CD4-positive, alpha-beta memory T cell (primary cell): Measurements from ENCODE around the gene SNAPIN. TPM values are rescaled to one million over a fixed set of nuclear protein-coding genes. Genes with fewer than 3 reads are reported as not detected.
"Not testable (repeated sequence)": the region's sequence is repeated elsewhere in the genome, so short reads cannot be mapped to it uniquely, and the experiment has no call there.

Experiments used
- CTCF ChIA-PET: fragments of 350-600 bp; sonication (Branson Sonifier 250); formaldehyde crosslinking; loops from one replicate; lab custom pipeline; 2021; ENCODE audit warnings: inconsistent platforms; ENCODE audit not compliant: partially characterized antibody; lab: Charles Lee
- POLR2A ChIA-PET: fragments of 350-600 bp; sonication (Branson Sonifier 250); formaldehyde crosslinking; loops from one replicate; lab custom pipeline; 2021; ENCODE audit not compliant: partially characterized antibody; lab: Charles Lee
- DNase-seq, 5 donors: peaks; one replicate each; pipeline versions ENCODE4 v3.0.0 to v3.0.0-alpha.2; 2020 to 2022; ENCODE audit warnings: mixed read lengths in 1 of 5
- H3K27ac ChIP-seq: one replicate; pipeline ENCODE4 v1.7.0; 2013; ENCODE audit warnings: low read depth, low read length
- H3K27me3 ChIP-seq: 2 replicates; pipeline ENCODE4 v1.7.0; 2013; ENCODE audit warnings: mild to moderate bottlenecking, low read length, moderate library complexity; ENCODE audit not compliant: insufficient read depth
- H3K36me3 ChIP-seq: 2 replicates; pipeline ENCODE4 v1.7.0; 2013; ENCODE audit warnings: mild to moderate bottlenecking, low read length, moderate library complexity; ENCODE audit not compliant: insufficient read depth
- H3K4me1 ChIP-seq: 2 replicates; pipeline ENCODE4 v1.7.0; 2013; ENCODE audit warnings: mild to moderate bottlenecking, low read length, moderate library complexity; ENCODE audit not compliant: insufficient read depth
- H3K4me3 ChIP-seq, 2 donors: one replicate each; pipeline ENCODE4 v1.7.0; 2013; ENCODE audit warnings: low read length in 2 of 2, mild to moderate bottlenecking in 1 of 2
- H3K9me3 ChIP-seq, 2 donors: one replicate each; pipeline ENCODE4 v1.7.0; 2013; ENCODE audit warnings: low read length in 2 of 2, control low read depth in 1 of 2; ENCODE audit not compliant: control insufficient read depth in 1 of 2
- H3K27ac Mint-ChIP-seq, 7 donors: one replicate each; pipeline ENCODE4 v1.8.0; 2020 to 2021; ENCODE audit warnings: mixed read lengths in 7 of 7, mild to moderate bottlenecking in 6 of 7, inconsistent platforms in 3 of 7, moderate library complexity in 3 of 7
- H3K27me3 Mint-ChIP-seq, 2 donors: one replicate each; pipeline ENCODE4 v1.8.0; 2020 to 2021; ENCODE audit warnings: mixed read lengths in 2 of 2
- H3K36me3 Mint-ChIP-seq, 2 donors: one replicate each; pipeline ENCODE4 v1.8.0; 2020 to 2021; ENCODE audit warnings: mixed read lengths in 2 of 2, inconsistent platforms in 1 of 2, mild to moderate bottlenecking in 1 of 2
- H3K4me1 Mint-ChIP-seq, 4 donors: one replicate each; pipeline ENCODE4 v1.8.0; 2020 to 2021; ENCODE audit warnings: mixed read lengths in 4 of 4, mild to moderate bottlenecking in 1 of 4
- H3K4me3 Mint-ChIP-seq, 8 donors: one replicate each; pipeline ENCODE4 v1.8.0; 2020 to 2021; ENCODE audit warnings: mixed read lengths in 8 of 8, mild to moderate bottlenecking in 7 of 8, moderate library complexity in 6 of 8, inconsistent platforms in 3 of 8
- H3K9me3 Mint-ChIP-seq, 8 donors: one replicate each; pipeline ENCODE4 v1.8.0; 2020 to 2021; ENCODE audit warnings: mixed read lengths in 8 of 8, mild to moderate bottlenecking in 5 of 8, inconsistent platforms in 3 of 8, moderate library complexity in 1 of 8
- intact Hi-C: fragments of 100-400 bp; cut with micrococcal nuclease; formaldehyde crosslinking; loops from one replicate; pipeline ENCODE4 v1.15.1; 2023
- polyA plus RNA-seq, 2 donors: library from polyadenylated mRNA; unstranded; fragments of 300-500 nt; fragmentation: Illumina TruSeq; gene quantifications; one replicate each; pipeline ENCODE4 v1.2.3, GENCODE V29; 2021
- total RNA-seq, 2 experiments: library from RNA; stranded (reverse); gene quantifications; one replicate each; pipeline ENCODE4 v1.2.3, GENCODE V29; 2021

The SNAPIN gene
- total and polyA plus RNA-seq, 4 experiments from 2014 or later = 26.4 to 85.6 (median 51.3) TPM

GRCh38 chr1:153670859-153671627 lies 12.5 kb downstream of the SNAPIN start, which contains the start of gene ILF2:
TSS of gene ILF2 (minus strand) at chr1:153670993. CDS start at chr1:153670922, 71 bp downstream.
- Histone ChIP-seq H3K9me3 (no peaks in the 10 kb centered on the region), H3K27me3 (no peaks in the 10 kb centered on the region), H3K36me3 (peaks cover 34% of the 10 kb centered on the region), H3K27ac (peak within 1 kb of the TSS; percentile 90), H3K4me3 (peak within 1 kb of the TSS; percentile 72 to 98), H3K4me1 (peaks cover 26% of the 10 kb centered on the region)
- intact Hi-C loops = loop anchor here (1.0 to 2.0 kb wide), 9 partner anchors 13 to 938 kb away; partner anchors contain the start of genes ADAR, CHTOP, GATAD2B and HAX1
- peaks cover 11 to 16% (median 13%) of the 10 kb centered on the region in 4 donors for H3K4me1 Mint-ChIP-seq
- H3K27me3 Mint-ChIP-seq = no peaks in the 10 kb centered on the region
- no peaks in the 10 kb centered on the region for H3K9me3 Mint-ChIP-seq
- ChIA-PET POLR2A (interaction anchor here (0.7 to 3.4 kb wide), 18 partner anchors 12 to 320 kb away, joined by 3 to 37 read pairs (median 6); partner anchors contain the start of genes CHTOP, CREB3L4, CRTC2 and INTS3), CTCF (interaction anchor here (0.6 to 1.9 kb wide), 3 partner anchors 53 to 113 kb away, joined by 3 to 5 read pairs (median 3); no protein-coding TSS in a partner anchor)
- peak within 1 kb of the TSS in 2 of 7 donors; percentile 68 to 77 for H3K27ac Mint-ChIP-seq
- DNase-seq = peak; percentile 96 to 100 (median 99)
- H3K36me3 Mint-ChIP-seq = peaks cover 25 to 30% of the 10 kb centered on the region in 2 donors
- H3K4me3 Mint-ChIP-seq = no peak within 1 kb of the TSS

- DNase-seq = peak in 1 of 5 donors; percentile 66
- POLR2A ChIA-PET = interaction anchor here (0.6 to 3.4 kb wide), 19 partner anchors 13 to 1044 kb away, joined by 3 to 37 read pairs (median 4); partner anchors contain the start of genes CHTOP, CREB3L4, CRTC2 and INTS3
- H3K27ac Mint-ChIP-seq = peak overlapping the region in 4 of 7 donors; percentile 61 to 77 (median 69)
Observed at GRCh38 chr1:153671628-153672353, 13.3 kb downstream of the SNAPIN start.

GRCh38 chr1:153673511-153673910 lies 15.0 kb downstream of the SNAPIN start:
- H3K27me3 ChIP-seq = peaks cover 17% of the 10 kb centered on the region
- peaks cover 34% of the 10 kb centered on the region for H3K4me1 ChIP-seq
- peaks cover 15 to 17% of the 10 kb centered on the region in 2 donors for H3K27me3 Mint-ChIP-seq
- H3K36me3 ChIP-seq = peaks cover 10% of the 10 kb centered on the region
- no peak overlapping the region for H3K27ac ChIP-seq
- H3K27ac Mint-ChIP-seq = peak overlapping the region in 4 of 7 donors; percentile 11 to 49 (median 33)
- ChIA-PET POLR2A (no interaction called here), CTCF (interaction anchor here (0.7 to 1.0 kb wide), 2 partner anchors 65 to 163 kb away, joined by 3 read pairs; no protein-coding TSS in a partner anchor)
- peaks cover 6 to 14% of the 10 kb centered on the region in 2 donors for H3K36me3 Mint-ChIP-seq
- no peaks in the 10 kb centered on the region for H3K9me3 ChIP-seq
- peaks cover 13 to 21% (median 17%) of the 10 kb centered on the region in 4 donors for H3K4me1 Mint-ChIP-seq
- DNase-seq = no peak
- intact Hi-C loops = no loop called here
- H3K4me3 ChIP-seq = no peak overlapping the region
- H3K9me3 Mint-ChIP-seq = no peaks in the 10 kb centered on the region
- H3K4me3 Mint-ChIP-seq = peak overlapping the region; percentile 2 to 67 (median 54)

More at GRCh38 chr1:153671628-153672353, 13.3 kb downstream of the SNAPIN start:
- Histone ChIP-seq H3K4me3 (peak overlapping the region; percentile 47 to 98), H3K27ac (peak overlapping the region; percentile 73), H3K4me1 (peaks cover 26% of the 10 kb centered on the region), H3K36me3 (peaks cover 27% of the 10 kb centered on the region)
- not testable (repeated sequence) for H3K27me3 Mint-ChIP-seq, H3K9me3 ChIP-seq, H3K9me3 Mint-ChIP-seq, H3K27me3 ChIP-seq, H3K4me3 Mint-ChIP-seq
- intact Hi-C loops = loop anchor here (1.0 to 2.0 kb wide), 9 partner anchors 13 to 937 kb away; partner anchors contain the start of genes ADAR, CHTOP, GATAD2B and HAX1
- CTCF ChIA-PET = interaction anchor here (0.6 to 1.9 kb wide), 10 partner anchors 9 to 140 kb away, joined by 3 to 6 read pairs (median 3); partner anchors contain the start of genes CHTOP, INTS3 and SLC27A3
- peaks cover 19 to 28% of the 10 kb centered on the region in 2 donors for H3K36me3 Mint-ChIP-seq
- H3K4me1 Mint-ChIP-seq = peaks cover 11 to 16% (median 13%) of the 10 kb centered on the region in 4 donors

- H3K27ac ChIP-seq = no peak overlapping the region
- peak overlapping the region; percentile 11 to 48 for H3K4me3 ChIP-seq
- intact Hi-C loops = loop anchor here (1.0 to 2.0 kb wide), 4 partner anchors 19 to 308 kb away; partner anchors contain the start of genes RAB13 and SNAPIN
- DNase-seq = peak in 4 of 5 donors; percentile 41 to 51 (median 46)
- H3K9me3 ChIP-seq = no peaks in the 10 kb centered on the region
- peaks cover 32% of the 10 kb centered on the region for H3K27me3 ChIP-seq
- Mint-ChIP-seq H3K27ac (peak overlapping the region in 3 of 7 donors; percentile 12 to 73 (median 71)), H3K4me1 (peaks cover 15 to 21% (median 16%) of the 10 kb centered on the region in 4 donors), H3K4me3 (peak overlapping the region; percentile 77 to 91 (median 85)), H3K9me3 (no peaks in the 10 kb centered on the region), H3K36me3 (no peaks in the 10 kb centered on the region), H3K27me3 (peaks cover 28 to 32% of the 10 kb centered on the region in 2 donors)
- CTCF ChIA-PET = interaction anchor here (0.8 to 4.4 kb wide), 13 partner anchors 9 to 309 kb away, joined by 3 to 29 read pairs (median 4); partner anchors contain the start of gene RAB13
- no peaks in the 10 kb centered on the region for H3K36me3 ChIP-seq
- POLR2A ChIA-PET = interaction anchor here (0.7 to 0.8 kb wide), 2 partner anchors 44 to 313 kb away, joined by 3 read pairs; partner anchors contain the start of genes CHTOP and RPS27
- H3K4me1 ChIP-seq = peaks cover 27% of the 10 kb centered on the region
Observed at GRCh38 chr1:153677718-153678518, 19.4 kb downstream of the SNAPIN start.

- CTCF ChIA-PET = interaction anchor here (1.6 to 4.4 kb wide), 3 partner anchors 67 to 74 kb away, joined by 5 to 29 read pairs (median 12); no protein-coding TSS in a partner anchor
- H3K9me3 Mint-ChIP-seq = no peaks in the 10 kb centered on the region
- Histone ChIP-seq H3K4me3 (peak within 1 kb of the TSS; percentile 29 to 48), H3K9me3 (no peaks in the 10 kb centered on the region), H3K27me3 (peaks cover 32% of the 10 kb centered on the region), H3K27ac (no peak within 1 kb of the TSS), H3K4me1 (peaks cover 27% of the 10 kb centered on the region), H3K36me3 (no peaks in the 10 kb centered on the region)
- peaks cover 28 to 35% of the 10 kb centered on the region in 2 donors for H3K27me3 Mint-ChIP-seq
- H3K4me3 Mint-ChIP-seq = peak within 1 kb of the TSS; percentile 82 to 91 (median 88)
- peaks cover 13 to 21% (median 15%) of the 10 kb centered on the region in 4 donors for H3K4me1 Mint-ChIP-seq
- H3K27ac Mint-ChIP-seq = peak within 1 kb of the TSS in 3 of 7 donors; percentile 12 to 83 (median 71)
- intact Hi-C loops = loop anchor here (2.0 kb wide), 1 partner anchor 20 kb away; the partner anchor contains the start of gene SNAPIN
- POLR2A ChIA-PET = interaction anchor here (0.8 kb wide), 1 partner anchor 45 kb away, joined by 3 read pairs; the partner anchor contains the start of gene CHTOP
- DNase-seq = peak in 3 of 5 donors; percentile 22 to 30 (median 26)
- H3K36me3 Mint-ChIP-seq = no peaks in the 10 kb centered on the region
Observed at GRCh38 chr1:153678519-153679336, 20.2 kb downstream of the SNAPIN start, which contains the start of gene NPR1. TSS of gene NPR1 (plus strand) at chr1:153678688. CDS start at chr1:153679109, 421 bp downstream.
